ENCODE results near the gene SEMA5A.

DNA sequence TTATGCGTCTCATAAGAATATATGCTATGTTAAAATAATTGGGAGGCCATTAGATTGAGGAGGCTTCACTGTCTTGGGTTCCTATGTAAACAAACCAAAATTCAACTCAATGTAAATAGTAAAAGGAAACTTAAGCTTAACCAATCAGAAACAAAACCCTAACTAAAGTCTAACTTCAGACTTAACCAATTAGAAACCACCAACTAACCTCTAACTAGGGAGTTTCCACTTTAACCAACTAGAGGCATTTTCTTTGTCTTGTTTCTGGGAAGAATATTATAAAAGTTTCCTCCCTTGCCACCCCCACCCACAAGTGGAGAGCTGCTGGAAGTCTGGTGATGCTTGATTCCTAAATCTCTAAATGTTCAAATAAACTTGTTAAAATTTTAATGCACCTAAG lies 214.5 kb downstream of the SEMA5A start:
- TF ChIP-seq, protein P1, sequence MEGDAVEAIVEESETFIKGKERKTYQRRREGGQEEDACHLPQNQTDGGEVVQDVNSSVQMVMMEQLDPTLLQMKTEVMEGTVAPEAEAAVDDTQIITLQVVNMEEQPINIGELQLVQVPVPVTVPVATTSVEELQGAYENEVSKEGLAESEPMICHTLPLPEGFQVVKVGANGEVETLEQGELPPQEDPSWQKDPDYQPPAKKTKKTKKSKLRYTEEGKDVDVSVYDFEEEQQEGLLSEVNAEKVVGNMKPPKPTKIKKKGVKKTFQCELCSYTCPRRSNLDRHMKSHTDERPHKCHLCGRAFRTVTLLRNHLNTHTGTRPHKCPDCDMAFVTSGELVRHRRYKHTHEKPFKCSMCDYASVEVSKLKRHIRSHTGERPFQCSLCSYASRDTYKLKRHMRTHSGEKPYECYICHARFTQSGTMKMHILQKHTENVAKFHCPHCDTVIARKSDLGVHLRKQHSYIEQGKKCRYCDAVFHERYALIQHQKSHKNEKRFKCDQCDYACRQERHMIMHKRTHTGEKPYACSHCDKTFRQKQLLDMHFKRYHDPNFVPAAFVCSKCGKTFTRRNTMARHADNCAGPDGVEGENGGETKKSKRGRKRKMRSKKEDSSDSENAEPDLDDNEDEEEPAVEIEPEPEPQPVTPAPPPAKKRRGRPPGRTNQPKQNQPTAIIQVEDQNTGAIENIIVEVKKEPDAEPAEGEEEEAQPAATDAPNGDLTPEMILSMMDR (IDR thresholded peaks at IDR 0.05) = no peak
- TF ChIP-seq EZH2 (IDR thresholded peaks at IDR 0.05) = no peak
- no peak for TF ChIP-seq EZH2phosphoT487 (IDR thresholded peaks at IDR 0.05)
